HL-60 (cell line): ENCODE results near the gene LURAP1L.
"Not testable (repeated sequence)": the region's sequence is repeated elsewhere in the genome, so short reads cannot be mapped to it uniquely, and the experiment has no call there.

ENCODE experiments used
- DNase-seq, 2 experiments: peaks; one replicate each; pipeline ENCODE4 v3.0.0-alpha.2; 2010 to 2020; ENCODE audit warnings: low read depth in 1 of 2, low spot score in 1 of 2
- H3K27ac ChIP-seq: fragments of 250-450 bp; sonication (Bioruptor Pico); replicated peaks from 2 replicates; pipeline ENCODE4 v1.5.1; 2020; ENCODE audit warnings: mild to moderate bottlenecking, moderate library complexity
- H3K27me3 ChIP-seq: fragments of 250-450 bp; sonication (Bioruptor Pico); 2 replicates; pipeline ENCODE4 v1.5.1; 2021; ENCODE audit warnings: mild to moderate bottlenecking, moderate library complexity; ENCODE audit not compliant: insufficient read depth, poor library complexity, severe bottlenecking
- H3K4me3 ChIP-seq: replicated peaks from 2 replicates; pipeline ENCODE4 v1.5.1; 2011; ENCODE audit warnings: mild to moderate bottlenecking, control low read depth, low read length; ENCODE audit not compliant: insufficient read depth
- GABPA ChIP-seq: IDR thresholded peaks from 2 replicates; pipeline ENCODE4 v1.6.1; 2012; ENCODE audit warnings: low read depth
- POLR2AphosphoS5 ChIP-seq: IDR thresholded peaks from 2 replicates; pipeline ENCODE4 v1.6.1; 2012; ENCODE audit warnings: low read depth
- REST ChIP-seq: IDR thresholded peaks from 2 replicates; pipeline ENCODE4 v1.6.1; 2012; ENCODE audit warnings: low read depth; ENCODE audit not compliant: insufficient replicate concordance
- SPI1 ChIP-seq: IDR thresholded peaks from 2 replicates; pipeline ENCODE4 v1.6.1; 2012; ENCODE audit warnings: low read depth, mild to moderate bottlenecking, borderline replicate concordance
- TF ChIP-seq, protein P1 (sequence below): IDR thresholded peaks from one replicate; pipeline ENCODE4 v1.5.1; 2011; ENCODE audit warnings: low read length, control low read depth, inconsistent platforms; ENCODE audit not compliant: insufficient read depth

The LURAP1L gene

DNA sequence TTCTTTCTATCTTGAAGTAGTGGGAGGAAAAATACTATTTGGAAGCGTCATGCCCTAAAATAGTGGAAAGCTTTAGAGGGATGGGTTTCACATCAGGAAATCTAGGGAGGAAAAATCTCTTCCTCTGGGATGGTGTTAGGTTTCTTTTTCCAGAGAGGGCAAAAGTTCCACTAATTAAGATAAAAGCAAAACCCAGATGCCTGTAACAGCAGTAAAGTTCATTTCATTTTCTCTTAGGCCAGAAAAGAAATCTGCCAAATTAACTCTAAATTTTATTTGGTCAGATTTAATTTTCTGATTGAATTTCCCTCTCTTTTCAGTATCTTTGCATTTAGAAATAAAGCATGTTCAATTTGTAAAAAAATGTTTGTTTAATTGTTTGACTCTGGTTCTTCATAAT, 88.8 kb downstream of the LURAP1L start:
- H3K27me3 ChIP-seq, result no peaks in the 10 kb centered on the region
- TF ChIP-seq, protein P1, sequence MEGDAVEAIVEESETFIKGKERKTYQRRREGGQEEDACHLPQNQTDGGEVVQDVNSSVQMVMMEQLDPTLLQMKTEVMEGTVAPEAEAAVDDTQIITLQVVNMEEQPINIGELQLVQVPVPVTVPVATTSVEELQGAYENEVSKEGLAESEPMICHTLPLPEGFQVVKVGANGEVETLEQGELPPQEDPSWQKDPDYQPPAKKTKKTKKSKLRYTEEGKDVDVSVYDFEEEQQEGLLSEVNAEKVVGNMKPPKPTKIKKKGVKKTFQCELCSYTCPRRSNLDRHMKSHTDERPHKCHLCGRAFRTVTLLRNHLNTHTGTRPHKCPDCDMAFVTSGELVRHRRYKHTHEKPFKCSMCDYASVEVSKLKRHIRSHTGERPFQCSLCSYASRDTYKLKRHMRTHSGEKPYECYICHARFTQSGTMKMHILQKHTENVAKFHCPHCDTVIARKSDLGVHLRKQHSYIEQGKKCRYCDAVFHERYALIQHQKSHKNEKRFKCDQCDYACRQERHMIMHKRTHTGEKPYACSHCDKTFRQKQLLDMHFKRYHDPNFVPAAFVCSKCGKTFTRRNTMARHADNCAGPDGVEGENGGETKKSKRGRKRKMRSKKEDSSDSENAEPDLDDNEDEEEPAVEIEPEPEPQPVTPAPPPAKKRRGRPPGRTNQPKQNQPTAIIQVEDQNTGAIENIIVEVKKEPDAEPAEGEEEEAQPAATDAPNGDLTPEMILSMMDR, result no peak
- TF ChIP-seq REST, result no peak
- no peak for TF ChIP-seq SPI1
- no peak for TF ChIP-seq POLR2AphosphoS5
- no peak for TF ChIP-seq GABPA
- DNase-seq, result no peak
- no peak overlapping the region for H3K27ac ChIP-seq
- no peak overlapping the region for H3K4me3 ChIP-seq

DNA sequence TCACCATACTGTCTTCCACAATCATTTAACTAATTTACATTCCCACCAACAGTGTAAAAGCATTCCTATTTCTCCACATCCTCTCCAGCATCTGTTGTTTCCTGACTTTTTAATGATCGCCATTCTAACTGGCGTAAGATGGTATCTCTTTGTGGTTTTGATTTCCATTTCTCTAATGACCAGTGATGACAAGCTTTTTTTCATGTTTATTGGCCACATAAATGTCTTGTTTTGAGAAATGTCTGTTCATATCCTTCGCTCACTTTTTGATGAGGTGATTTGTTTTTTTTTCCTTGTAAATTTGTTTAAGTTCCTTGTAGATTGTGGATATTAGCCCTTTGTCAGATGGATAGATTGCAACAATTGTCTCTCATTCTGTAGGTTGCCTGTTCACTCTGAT, 90.6 kb downstream of the LURAP1L start:
- not testable (repeated sequence) for H3K27ac ChIP-seq, DNase-seq, H3K4me3 ChIP-seq, H3K27me3 ChIP-seq
